Measurements from ENCODE around the gene STOM. TPM values are rescaled to one million over a fixed set of nuclear protein-coding genes. Genes with fewer than 3 reads are reported as not detected.
A peak's percentile ranks its signal among the peaks of the same experiment; 100 is the strongest.

STOM gene
- total RNA-seq, 1 experiment from 2014 or later: 22.4 TPM

DNA sequence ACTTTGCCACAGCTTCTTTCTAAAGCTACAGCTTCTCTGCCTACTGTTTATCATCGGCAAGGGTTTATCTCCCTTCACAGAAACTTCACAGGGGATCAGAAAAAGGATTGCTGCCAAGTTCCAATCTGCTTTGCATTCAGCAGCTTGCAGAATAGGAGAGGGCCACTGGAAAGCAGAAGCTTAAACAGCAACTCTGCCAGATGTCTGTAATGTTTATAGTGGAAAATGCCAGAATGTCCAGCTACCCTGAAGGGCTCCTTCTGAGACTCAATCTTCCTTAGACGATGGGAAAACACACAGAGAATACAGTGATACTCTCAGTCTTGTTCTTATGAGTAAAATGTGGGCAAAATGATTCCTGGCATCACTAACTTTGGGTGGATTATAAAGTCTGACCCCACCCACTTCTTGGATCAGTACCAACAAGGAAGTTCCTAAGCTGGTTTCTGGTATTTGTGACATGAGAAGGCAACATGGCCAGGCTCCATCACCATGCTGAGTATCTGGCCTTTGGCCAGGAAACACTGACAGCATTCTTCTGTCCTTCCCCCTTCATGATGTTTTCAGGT lies 19.0 kb downstream of the STOM start:
- H4K20me1 ChIP-seq (ENCODE audit: insufficient read depth): no peaks in the 10 kb centered on the region
- ChIA-PET CTCF (interaction anchor here (1.0 to 1.2 kb wide), 2 partner anchors 31 to 64 kb away, joined by 3 to 8 read pairs; no protein-coding TSS in a partner anchor), RAD21 (ENCODE audit: low non-redundant PET in 1 of 2, low total read pairs in 2 of 2, uncharacterized antibody in 2 of 2, unreplicated experiment in 2 of 2) (no interaction called here), POLR2A (interaction anchor here (1.0 to 1.2 kb wide), 2 partner anchors 10 to 64 kb away, joined by 3 to 6 read pairs; no protein-coding TSS in a partner anchor)
- 0 out of 2 replicates have a peak, but pooled peaks have one; percentile 14 for TF ChIP-seq ELF1 (IDR thresholded peaks at IDR 0.05; ENCODE audit: borderline replicate concordance, low read depth)
- peak; percentile 37; the same call in 1 of the 2 replicates for TF ChIP-seq POLR2AphosphoS5 (IDR thresholded peaks at IDR 0.05; ENCODE audit: low read depth, low read length)
- no peak for TF ChIP-seq SIN3A (IDR thresholded peaks at IDR 0.05; ENCODE audit: low read depth)
- TF ChIP-seq EZH2phosphoT487 (IDR thresholded peaks at IDR 0.05; ENCODE audit: borderline replicate concordance): no peak
- peak; percentile 30; the same call in 1 of the 2 replicates for TF ChIP-seq JUND (IDR thresholded peaks at IDR 0.05)
- TF ChIP-seq RAD21 (IDR thresholded peaks at IDR 0.05; ENCODE audit: low read depth): no peak
- no peak for TF ChIP-seq EZH2 (IDR thresholded peaks at IDR 0.05)
- TF ChIP-seq, protein P1, sequence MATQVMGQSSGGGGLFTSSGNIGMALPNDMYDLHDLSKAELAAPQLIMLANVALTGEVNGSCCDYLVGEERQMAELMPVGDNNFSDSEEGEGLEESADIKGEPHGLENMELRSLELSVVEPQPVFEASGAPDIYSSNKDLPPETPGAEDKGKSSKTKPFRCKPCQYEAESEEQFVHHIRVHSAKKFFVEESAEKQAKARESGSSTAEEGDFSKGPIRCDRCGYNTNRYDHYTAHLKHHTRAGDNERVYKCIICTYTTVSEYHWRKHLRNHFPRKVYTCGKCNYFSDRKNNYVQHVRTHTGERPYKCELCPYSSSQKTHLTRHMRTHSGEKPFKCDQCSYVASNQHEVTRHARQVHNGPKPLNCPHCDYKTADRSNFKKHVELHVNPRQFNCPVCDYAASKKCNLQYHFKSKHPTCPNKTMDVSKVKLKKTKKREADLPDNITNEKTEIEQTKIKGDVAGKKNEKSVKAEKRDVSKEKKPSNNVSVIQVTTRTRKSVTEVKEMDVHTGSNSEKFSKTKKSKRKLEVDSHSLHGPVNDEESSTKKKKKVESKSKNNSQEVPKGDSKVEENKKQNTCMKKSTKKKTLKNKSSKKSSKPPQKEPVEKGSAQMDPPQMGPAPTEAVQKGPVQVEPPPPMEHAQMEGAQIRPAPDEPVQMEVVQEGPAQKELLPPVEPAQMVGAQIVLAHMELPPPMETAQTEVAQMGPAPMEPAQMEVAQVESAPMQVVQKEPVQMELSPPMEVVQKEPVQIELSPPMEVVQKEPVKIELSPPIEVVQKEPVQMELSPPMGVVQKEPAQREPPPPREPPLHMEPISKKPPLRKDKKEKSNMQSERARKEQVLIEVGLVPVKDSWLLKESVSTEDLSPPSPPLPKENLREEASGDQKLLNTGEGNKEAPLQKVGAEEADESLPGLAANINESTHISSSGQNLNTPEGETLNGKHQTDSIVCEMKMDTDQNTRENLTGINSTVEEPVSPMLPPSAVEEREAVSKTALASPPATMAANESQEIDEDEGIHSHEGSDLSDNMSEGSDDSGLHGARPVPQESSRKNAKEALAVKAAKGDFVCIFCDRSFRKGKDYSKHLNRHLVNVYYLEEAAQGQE (IDR thresholded peaks at IDR 0.05; ENCODE audit: low read depth): no peak
- peak; percentile 56; the same call in 1 of the 2 replicates for TF ChIP-seq SP1 (IDR thresholded peaks at IDR 0.05; ENCODE audit: low read depth)
- TF ChIP-seq, protein P2, sequence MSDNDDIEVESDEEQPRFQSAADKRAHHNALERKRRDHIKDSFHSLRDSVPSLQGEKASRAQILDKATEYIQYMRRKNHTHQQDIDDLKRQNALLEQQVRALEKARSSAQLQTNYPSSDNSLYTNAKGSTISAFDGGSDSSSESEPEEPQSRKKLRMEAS (IDR thresholded peaks at IDR 0.05): peak; percentile 56
- no peak for TF ChIP-seq CEBPB (IDR thresholded peaks at IDR 0.05; ENCODE audit: low read depth)
- no peak for TF ChIP-seq EGR1 (IDR thresholded peaks at IDR 0.05; ENCODE audit: low read depth)
- TF ChIP-seq, protein P3, sequence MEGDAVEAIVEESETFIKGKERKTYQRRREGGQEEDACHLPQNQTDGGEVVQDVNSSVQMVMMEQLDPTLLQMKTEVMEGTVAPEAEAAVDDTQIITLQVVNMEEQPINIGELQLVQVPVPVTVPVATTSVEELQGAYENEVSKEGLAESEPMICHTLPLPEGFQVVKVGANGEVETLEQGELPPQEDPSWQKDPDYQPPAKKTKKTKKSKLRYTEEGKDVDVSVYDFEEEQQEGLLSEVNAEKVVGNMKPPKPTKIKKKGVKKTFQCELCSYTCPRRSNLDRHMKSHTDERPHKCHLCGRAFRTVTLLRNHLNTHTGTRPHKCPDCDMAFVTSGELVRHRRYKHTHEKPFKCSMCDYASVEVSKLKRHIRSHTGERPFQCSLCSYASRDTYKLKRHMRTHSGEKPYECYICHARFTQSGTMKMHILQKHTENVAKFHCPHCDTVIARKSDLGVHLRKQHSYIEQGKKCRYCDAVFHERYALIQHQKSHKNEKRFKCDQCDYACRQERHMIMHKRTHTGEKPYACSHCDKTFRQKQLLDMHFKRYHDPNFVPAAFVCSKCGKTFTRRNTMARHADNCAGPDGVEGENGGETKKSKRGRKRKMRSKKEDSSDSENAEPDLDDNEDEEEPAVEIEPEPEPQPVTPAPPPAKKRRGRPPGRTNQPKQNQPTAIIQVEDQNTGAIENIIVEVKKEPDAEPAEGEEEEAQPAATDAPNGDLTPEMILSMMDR (IDR thresholded peaks at IDR 0.05 in 2 of 3, conservative IDR thresholded peaks at IDR 0.05 in 1 of 3; ENCODE audit: borderline replicate concordance in 1 of 3, insufficient read depth in 1 of 3, low read depth in 2 of 3, low read length in 2 of 3): no peak
- peak; percentile 37; the same call in 1 of the 2 replicates for TF ChIP-seq FOSL1 (IDR thresholded peaks at IDR 0.05; ENCODE audit: low read depth)
- intact Hi-C loops (cut with micrococcal nuclease): no loop called here
- H3K79me2 ChIP-seq (ENCODE audit: insufficient read depth, low read length): no peaks in the 10 kb centered on the region
- no peaks in the 10 kb centered on the region for H3K9me2 ChIP-seq (ENCODE audit: insufficient read depth)
- H2AFZ ChIP-seq (ENCODE audit: low read depth, low read length, poor library complexity, severe bottlenecking): peak overlapping the region; percentile 63
- no peaks in the 10 kb centered on the region for H3K27me3 ChIP-seq (ENCODE audit: insufficient read depth, low read length)
- no peak overlapping the region for H3K9ac ChIP-seq (ENCODE audit: low read length)
- H3K9me3 ChIP-seq (ENCODE audit: control insufficient read depth in 1 of 2, insufficient read depth in 1 of 2, low read depth in 1 of 2, low read length in 2 of 2): no peaks in the 10 kb centered on the region
- H3K27ac ChIP-seq (ENCODE audit: low read depth, low read length): no peak overlapping the region
- H3K36me3 ChIP-seq (ENCODE audit: control insufficient read depth in 1 of 2, insufficient read depth in 2 of 2, low read length in 2 of 2): no peaks in the 10 kb centered on the region; a peak in 1 of 4 replicates
- peaks cover 9 to 16% of the 10 kb centered on the region in 2 experiments; a peak in 3 of 4 replicates for H3K4me1 ChIP-seq (ENCODE audit: control insufficient read depth in 1 of 2, insufficient read depth in 2 of 2, low read length in 2 of 2)
- DNase-seq (ENCODE audit: low read depth, low spot score): peak; percentile 38
- peak overlapping the region; percentile 25; the same call in 1 of the 2 replicates for H3K4me2 ChIP-seq (ENCODE audit: low read length)
- peak; percentile 34; the same call in 1 of the 2 replicates for ATAC-seq
- no TSS peak for BruUV-seq (replicated peaks)
- H3K4me3 ChIP-seq (replicated peaks in 1 of 2; ENCODE audit: low read depth in 1 of 2, low read length in 2 of 2): no peak overlapping the region

Data from HCT116 (cell line).